ENCODE results near the gene DNER.

Gene DNER

DNA sequence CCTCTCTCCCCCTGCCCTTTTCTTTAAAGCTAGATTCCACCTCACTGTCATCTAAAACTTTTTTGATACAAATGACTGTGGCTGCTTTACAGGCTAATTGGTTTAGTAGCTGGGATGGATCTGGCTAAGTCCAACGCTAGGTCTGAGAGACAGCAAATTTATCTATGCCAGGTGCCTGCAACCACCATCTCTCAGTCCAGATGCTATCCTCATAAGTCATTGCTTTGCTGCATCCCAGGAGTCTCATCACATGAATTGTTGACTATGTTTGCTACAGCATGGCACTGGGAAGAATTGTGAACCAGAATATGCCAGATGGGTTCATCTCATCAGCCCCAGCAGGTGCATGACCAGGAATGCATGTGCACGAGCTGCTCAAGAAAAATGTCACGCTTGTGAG is 343.3 kb downstream of the DNER start:
- TF ChIP-seq, protein P1, sequence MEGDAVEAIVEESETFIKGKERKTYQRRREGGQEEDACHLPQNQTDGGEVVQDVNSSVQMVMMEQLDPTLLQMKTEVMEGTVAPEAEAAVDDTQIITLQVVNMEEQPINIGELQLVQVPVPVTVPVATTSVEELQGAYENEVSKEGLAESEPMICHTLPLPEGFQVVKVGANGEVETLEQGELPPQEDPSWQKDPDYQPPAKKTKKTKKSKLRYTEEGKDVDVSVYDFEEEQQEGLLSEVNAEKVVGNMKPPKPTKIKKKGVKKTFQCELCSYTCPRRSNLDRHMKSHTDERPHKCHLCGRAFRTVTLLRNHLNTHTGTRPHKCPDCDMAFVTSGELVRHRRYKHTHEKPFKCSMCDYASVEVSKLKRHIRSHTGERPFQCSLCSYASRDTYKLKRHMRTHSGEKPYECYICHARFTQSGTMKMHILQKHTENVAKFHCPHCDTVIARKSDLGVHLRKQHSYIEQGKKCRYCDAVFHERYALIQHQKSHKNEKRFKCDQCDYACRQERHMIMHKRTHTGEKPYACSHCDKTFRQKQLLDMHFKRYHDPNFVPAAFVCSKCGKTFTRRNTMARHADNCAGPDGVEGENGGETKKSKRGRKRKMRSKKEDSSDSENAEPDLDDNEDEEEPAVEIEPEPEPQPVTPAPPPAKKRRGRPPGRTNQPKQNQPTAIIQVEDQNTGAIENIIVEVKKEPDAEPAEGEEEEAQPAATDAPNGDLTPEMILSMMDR (IDR thresholded peaks at IDR 0.05; ENCODE audit: insufficient read depth, low read length), result no peak
- TF ChIP-seq, protein P2, sequence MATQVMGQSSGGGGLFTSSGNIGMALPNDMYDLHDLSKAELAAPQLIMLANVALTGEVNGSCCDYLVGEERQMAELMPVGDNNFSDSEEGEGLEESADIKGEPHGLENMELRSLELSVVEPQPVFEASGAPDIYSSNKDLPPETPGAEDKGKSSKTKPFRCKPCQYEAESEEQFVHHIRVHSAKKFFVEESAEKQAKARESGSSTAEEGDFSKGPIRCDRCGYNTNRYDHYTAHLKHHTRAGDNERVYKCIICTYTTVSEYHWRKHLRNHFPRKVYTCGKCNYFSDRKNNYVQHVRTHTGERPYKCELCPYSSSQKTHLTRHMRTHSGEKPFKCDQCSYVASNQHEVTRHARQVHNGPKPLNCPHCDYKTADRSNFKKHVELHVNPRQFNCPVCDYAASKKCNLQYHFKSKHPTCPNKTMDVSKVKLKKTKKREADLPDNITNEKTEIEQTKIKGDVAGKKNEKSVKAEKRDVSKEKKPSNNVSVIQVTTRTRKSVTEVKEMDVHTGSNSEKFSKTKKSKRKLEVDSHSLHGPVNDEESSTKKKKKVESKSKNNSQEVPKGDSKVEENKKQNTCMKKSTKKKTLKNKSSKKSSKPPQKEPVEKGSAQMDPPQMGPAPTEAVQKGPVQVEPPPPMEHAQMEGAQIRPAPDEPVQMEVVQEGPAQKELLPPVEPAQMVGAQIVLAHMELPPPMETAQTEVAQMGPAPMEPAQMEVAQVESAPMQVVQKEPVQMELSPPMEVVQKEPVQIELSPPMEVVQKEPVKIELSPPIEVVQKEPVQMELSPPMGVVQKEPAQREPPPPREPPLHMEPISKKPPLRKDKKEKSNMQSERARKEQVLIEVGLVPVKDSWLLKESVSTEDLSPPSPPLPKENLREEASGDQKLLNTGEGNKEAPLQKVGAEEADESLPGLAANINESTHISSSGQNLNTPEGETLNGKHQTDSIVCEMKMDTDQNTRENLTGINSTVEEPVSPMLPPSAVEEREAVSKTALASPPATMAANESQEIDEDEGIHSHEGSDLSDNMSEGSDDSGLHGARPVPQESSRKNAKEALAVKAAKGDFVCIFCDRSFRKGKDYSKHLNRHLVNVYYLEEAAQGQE (IDR thresholded peaks at IDR 0.05; ENCODE audit: insufficient replicate concordance, low read depth), result no peak
- TF ChIP-seq SPI1 (IDR thresholded peaks at IDR 0.05; ENCODE audit: borderline replicate concordance, low read depth) (no peak), POLR2AphosphoS5 (IDR thresholded peaks at IDR 0.05; ENCODE audit: low read depth) (no peak), GABPA (IDR thresholded peaks at IDR 0.05; ENCODE audit: low read depth) (no peak)
- no peak overlapping the region for H3K27ac ChIP-seq (replicated peaks)
- H3K4me3 ChIP-seq (replicated peaks; ENCODE audit: insufficient read depth, low read length), result no peak overlapping the region
- no peaks in the 10 kb centered on the region for H3K27me3 ChIP-seq (ENCODE audit: insufficient read depth, poor library complexity, severe bottlenecking)
- DNase-seq (ENCODE audit: low read depth in 1 of 2, low spot score in 1 of 2), result no peak

DNA sequence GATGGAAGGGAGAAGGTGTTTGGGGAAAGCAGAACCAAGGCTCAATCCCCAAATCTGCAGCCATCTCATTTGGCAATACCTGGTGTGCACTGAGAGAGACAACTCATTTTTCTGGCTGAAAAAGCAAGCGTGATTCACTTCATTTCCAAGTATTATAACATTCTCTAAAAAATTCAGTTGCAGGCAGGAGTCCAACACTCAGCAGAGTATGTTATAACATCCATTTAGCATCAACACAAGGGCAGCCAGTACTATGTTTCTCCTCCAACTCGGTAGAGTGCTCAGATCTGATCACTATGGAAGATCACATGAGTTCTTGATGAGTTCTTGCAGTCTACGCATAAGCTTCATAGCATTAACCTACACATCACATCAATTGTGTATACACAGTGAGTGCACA is 343.8 kb downstream of the DNER start:
- Histone ChIP-seq H3K27ac (replicated peaks) (no peak overlapping the region), H3K4me3 (replicated peaks; ENCODE audit: insufficient read depth, low read length) (no peak overlapping the region)

DNA sequence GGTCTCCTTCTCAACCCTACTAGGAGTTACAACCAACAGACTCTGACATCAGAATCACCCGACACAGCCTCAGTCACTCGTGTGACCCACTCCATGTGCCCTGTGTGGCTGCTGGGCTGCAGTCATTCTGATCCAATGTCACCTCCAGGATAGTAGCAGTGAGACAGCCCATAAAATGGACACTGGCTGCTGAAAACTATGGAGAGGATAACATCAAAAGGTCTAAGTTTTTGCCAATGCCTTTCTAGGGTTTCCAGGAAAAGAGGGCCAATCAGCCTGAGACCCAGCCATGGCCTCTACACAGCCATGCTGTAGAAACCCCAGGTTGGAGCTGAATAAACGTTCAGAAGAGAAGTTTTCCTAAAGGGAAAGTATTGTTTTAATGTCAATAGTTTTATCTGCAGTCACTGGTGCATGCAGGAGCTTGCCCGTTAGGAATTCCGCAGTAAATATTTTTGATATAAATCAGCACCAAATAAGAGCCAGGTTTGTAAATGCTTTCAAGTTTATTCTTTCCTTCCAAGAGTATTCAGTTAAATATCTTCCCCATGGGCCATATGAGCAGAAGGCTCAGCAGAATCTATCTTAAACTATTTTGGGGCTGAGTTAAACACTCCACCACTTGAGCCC is 351.1 kb downstream of the DNER start:
- no peaks in the 10 kb centered on the region for H3K27me3 ChIP-seq (ENCODE audit: insufficient read depth, poor library complexity, severe bottlenecking)
- TF ChIP-seq SPI1 (IDR thresholded peaks at IDR 0.05; ENCODE audit: borderline replicate concordance, low read depth) (no peak), POLR2AphosphoS5 (IDR thresholded peaks at IDR 0.05; ENCODE audit: low read depth) (no peak), GABPA (IDR thresholded peaks at IDR 0.05; ENCODE audit: low read depth) (no peak)
- TF ChIP-seq, protein P2 (IDR thresholded peaks at IDR 0.05; ENCODE audit: insufficient replicate concordance, low read depth), result no peak
- TF ChIP-seq, protein P1 (IDR thresholded peaks at IDR 0.05; ENCODE audit: insufficient read depth, low read length), result no peak
- no peak overlapping the region for H3K4me3 ChIP-seq (replicated peaks; ENCODE audit: insufficient read depth, low read length)
- no peak for DNase-seq (ENCODE audit: low read depth in 1 of 2, low spot score in 1 of 2)
- no peak overlapping the region for H3K27ac ChIP-seq (replicated peaks)

More for the DNA sequence above, 343.8 kb downstream of the DNER start:
- no peak for TF ChIP-seq POLR2AphosphoS5 (IDR thresholded peaks at IDR 0.05; ENCODE audit: low read depth)
- TF ChIP-seq GABPA (IDR thresholded peaks at IDR 0.05; ENCODE audit: low read depth), result no peak
- TF ChIP-seq, protein P2 (IDR thresholded peaks at IDR 0.05; ENCODE audit: insufficient replicate concordance, low read depth), result no peak
- no peak for TF ChIP-seq SPI1 (IDR thresholded peaks at IDR 0.05; ENCODE audit: borderline replicate concordance, low read depth)
- TF ChIP-seq, protein P1 (IDR thresholded peaks at IDR 0.05; ENCODE audit: insufficient read depth, low read length), result no peak
- no peak for DNase-seq (ENCODE audit: low read depth in 1 of 2, low spot score in 1 of 2)
- H3K27me3 ChIP-seq (ENCODE audit: insufficient read depth, poor library complexity, severe bottlenecking), result no peaks in the 10 kb centered on the region
